Fibroblast of lung (primary cell): ENCODE data around the gene EHMT1. TPM values are rescaled to one million over a fixed set of nuclear protein-coding genes. Genes with fewer than 3 reads are reported as not detected.
A peak's percentile ranks its signal among the peaks of the same experiment; 100 is the strongest.

Experiments used
- DNase-seq, 2 donors: peaks; one replicate each; pipeline versions ENCODE4 v3.0.0 to v3.0.0-alpha.2; 2010; ENCODE audit warnings: low read depth in 2 of 2
- H2AFZ ChIP-seq: 2 replicates; pipeline ENCODE4 v1.5.1; 2012; ENCODE audit warnings: low read length, control low read depth, inconsistent platforms
- H3K27ac ChIP-seq: 2 replicates; pipeline ENCODE4 v1.5.1; 2011; ENCODE audit warnings: low read length, control low read depth; ENCODE audit not compliant: insufficient read depth
- H3K27me3 ChIP-seq: 2 replicates; pipeline ENCODE4 v1.5.1; 2011; ENCODE audit warnings: mild to moderate bottlenecking, low read length; ENCODE audit not compliant: control insufficient read depth, insufficient read depth
- H3K36me3 ChIP-seq: 2 replicates; pipeline ENCODE4 v1.5.1; 2011; ENCODE audit warnings: low read length; ENCODE audit not compliant: control insufficient read depth, insufficient read depth
- H3K4me1 ChIP-seq: 2 replicates; pipeline ENCODE4 v1.5.1; 2011; ENCODE audit warnings: low read length; ENCODE audit not compliant: control insufficient read depth, insufficient read depth; ENCODE audit errors: extremely low read depth
- H3K4me2 ChIP-seq: 2 replicates; pipeline ENCODE4 v1.5.1; 2011; ENCODE audit warnings: low read length, control low read depth; ENCODE audit not compliant: insufficient read depth; ENCODE audit errors: extremely low read depth
- H3K4me3 ChIP-seq, 4 experiments: fragments of 200-600 bp in 1 of 4; sonication (generic) in 1 of 4; replicated peaks in 1 of 4; 2 replicates each; pipeline ENCODE4 v1.5.1; 2011 to 2016; ENCODE audit warnings: low read length in 4 of 4, low read depth in 3 of 4, mild to moderate bottlenecking in 3 of 4, control low read depth in 2 of 4, inconsistent platforms in 1 of 4, mixed read lengths in 1 of 4; ENCODE audit not compliant: insufficient read depth in 1 of 4; ENCODE audit errors: control extremely low read depth in 1 of 4
- H3K79me2 ChIP-seq: 2 replicates; pipeline ENCODE4 v1.5.1; 2012; ENCODE audit warnings: mild to moderate bottlenecking, low read length, inconsistent platforms; ENCODE audit not compliant: control insufficient read depth, insufficient read depth
- H3K9ac ChIP-seq: 2 replicates; pipeline ENCODE4 v1.5.1; 2011; ENCODE audit warnings: mild to moderate bottlenecking, low read length, control low read depth; ENCODE audit not compliant: insufficient read depth
- H3K9me3 ChIP-seq: 2 replicates; pipeline ENCODE4 v1.5.1; 2012; ENCODE audit warnings: low read depth, low read length; ENCODE audit not compliant: control insufficient read depth, insufficient read depth
- H4K20me1 ChIP-seq: 2 replicates; pipeline ENCODE4 v1.5.1; 2011; ENCODE audit warnings: low read length; ENCODE audit not compliant: control insufficient read depth, insufficient read depth; ENCODE audit errors: extremely low read depth
- CTCF ChIP-seq, 2 donors: IDR thresholded peaks in 1 of 2; conservative IDR thresholded peaks in 1 of 2; 1 replicate in 1 of 2; 2 replicates in 1 of 2; pipeline ENCODE4 v1.5.1; 2011 to 2012; ENCODE audit warnings: low read length in 2 of 2, control low read depth in 1 of 2, inconsistent platforms in 1 of 2, low read depth in 1 of 2, mild to moderate bottlenecking in 1 of 2
- EZH2 ChIP-seq: IDR thresholded peaks from 2 replicates; pipeline ENCODE4 v1.5.1; 2012; ENCODE audit warnings: low read length, control low read depth, mild to moderate bottlenecking; ENCODE audit errors: missing control alignments
- polyA plus RNA-seq, 2 donors: library from polyadenylated mRNA; depleted of rRNA in 1 of 2; stranded (reverse) in 1 of 2; unstranded in 1 of 2; fragments of >200 nt; gene quantifications; 2 replicates each; pipeline ENCODE4 v1.2.1, GENCODE V29; 2011 to 2012; ENCODE audit warnings: missing spikeins in 1 of 2
- total RNA-seq: library from RNA; depleted of rRNA; stranded (reverse); fragments of >200 nt; gene quantifications from 2 replicates; pipeline ENCODE4 v1.2.1, GENCODE V29; 2014

The EHMT1 gene
- total and polyA plus RNA-seq, 2 donors (not counting 1 experiment from before 2014, with no cell fraction given) = 22.4 to 48.6 TPM

GRCh38 chr9:137590123-137590468 is 28.7 kb upstream of the EHMT1 start:
- Histone ChIP-seq H4K20me1 (no peaks in the 10 kb centered on the region), H3K4me2 (no peak overlapping the region), H3K4me1 (peaks cover 4% of the 10 kb centered on the region), H3K9ac (peak overlapping the region; percentile 52), H2AFZ (no peak overlapping the region), H3K36me3 (peaks cover 18% of the 10 kb centered on the region), H3K79me2 (peaks cover 18% of the 10 kb centered on the region), H3K9me3 (no peaks in the 10 kb centered on the region), H3K27me3 (no peaks in the 10 kb centered on the region), H3K27ac (no peak overlapping the region), H3K4me3 (peak overlapping the region in 2 of 4 experiments; percentile 71 to 74)
- DNase-seq = no peak
- TF ChIP-seq EZH2 = no peak
- TF ChIP-seq CTCF (conservative IDR thresholded peaks at IDR 0.05 in 1 of 2, IDR thresholded peaks at IDR 0.05 in 1 of 2; ENCODE audit: low read depth in 1 of 2, low read length in 2 of 2) = no peak

- peak within 1 kb of the TSS; percentile 62 for H3K27ac ChIP-seq
- no peaks in the 10 kb centered on the region for H3K9me3 ChIP-seq
- peaks cover 16% of the 10 kb centered on the region for H3K36me3 ChIP-seq
- H3K4me2 ChIP-seq = peak within 1 kb of the TSS; percentile 99
- TF ChIP-seq EZH2 (no peak), CTCF (conservative IDR thresholded peaks at IDR 0.05 in 1 of 2, IDR thresholded peaks at IDR 0.05 in 1 of 2; ENCODE audit: low read depth in 1 of 2, low read length in 2 of 2) (no peak)
- no peaks in the 10 kb centered on the region for H4K20me1 ChIP-seq
- peak; percentile 72 to 81 for DNase-seq
- no peaks in the 10 kb centered on the region for H3K27me3 ChIP-seq
- H3K9ac ChIP-seq = peak within 1 kb of the TSS; percentile 77
- peak within 1 kb of the TSS; percentile 82 for H2AFZ ChIP-seq
- H3K4me3 ChIP-seq = peak within 1 kb of the TSS; percentile 55 to 81 (median 76)
- H3K79me2 ChIP-seq = peaks cover 18% of the 10 kb centered on the region
- peaks cover 4% of the 10 kb centered on the region for H3K4me1 ChIP-seq
Measured at GRCh38 chr9:137590469-137591383, 28.1 kb upstream of the EHMT1 start, which contains the start of gene ZMYND19. Gene ZMYND19, minus strand, starts transcription at chr9:137590512. Its CDS starts 249 bp downstream, at chr9:137590263.

- no peaks in the 10 kb centered on the region for H4K20me1 ChIP-seq
- DNase-seq = no peak
Measured at GRCh38 chr9:137592767-137593166, 26.0 kb upstream of the EHMT1 start.

More at GRCh38 chr9:137592767-137593166, 26.0 kb upstream of the EHMT1 start:
- no peak overlapping the region for H2AFZ ChIP-seq
- no peaks in the 10 kb centered on the region for H3K27me3 ChIP-seq
- TF ChIP-seq EZH2 (no peak), CTCF (conservative IDR thresholded peaks at IDR 0.05 in 1 of 2, IDR thresholded peaks at IDR 0.05 in 1 of 2; ENCODE audit: low read depth in 1 of 2, low read length in 2 of 2) (no peak)
- H3K27ac ChIP-seq = no peak overlapping the region
- H3K36me3 ChIP-seq = peaks cover 7% of the 10 kb centered on the region
- H3K9ac ChIP-seq = no peak overlapping the region
- peaks cover 18% of the 10 kb centered on the region for H3K79me2 ChIP-seq
- H3K4me1 ChIP-seq = peaks cover 4% of the 10 kb centered on the region
- H3K9me3 ChIP-seq = no peaks in the 10 kb centered on the region
- no peak overlapping the region for H3K4me3 ChIP-seq
- no peak overlapping the region for H3K4me2 ChIP-seq
